T-helper 22 cell (primary cell): ENCODE results near the gene FAM13A.

ENCODE experiments used
- DNase-seq: peaks from one replicate; pipeline ENCODE4 v3.0.0-alpha.2; 2020; ENCODE audit warnings: low read depth

Gene FAM13A

GRCh38 chr4:88745581-88746163, 311.3 kb downstream of the FAM13A start:
- no peak for DNase-seq

- no peak for DNase-seq
Measured at GRCh38 chr4:88745175-88745574, 311.8 kb downstream of the FAM13A start.

- no peak for DNase-seq
Measured at GRCh38 chr4:88744609-88745008, 312.4 kb downstream of the FAM13A start.

- no peak for DNase-seq
Measured at GRCh38 chr4:88743696-88744095, 313.3 kb downstream of the FAM13A start.

- no peak for DNase-seq
Measured at GRCh38 chr4:88742561-88742960, 314.4 kb downstream of the FAM13A start.

- DNase-seq, result no peak
Measured at GRCh38 chr4:88738180-88738579, 318.8 kb downstream of the FAM13A start.

GRCh38 chr4:88737307-88737941, 319.6 kb downstream of the FAM13A start:
- no peak for DNase-seq

- DNase-seq, result no peak
Measured at GRCh38 chr4:88736264-88736663, 320.7 kb downstream of the FAM13A start.

GRCh38 chr4:88735564-88735963, 321.4 kb downstream of the FAM13A start:
- no peak for DNase-seq

GRCh38 chr4:88734403-88734949, 322.5 kb downstream of the FAM13A start:
- DNase-seq, result no peak

GRCh38 chr4:88732714-88733368, 324.1 kb downstream of the FAM13A start:
- DNase-seq, result no peak

- no peak for DNase-seq
Measured at GRCh38 chr4:88731381-88731780, 325.6 kb downstream of the FAM13A start.

- DNase-seq, result no peak
Measured at GRCh38 chr4:88730811-88731210, 326.2 kb downstream of the FAM13A start.

- DNase-seq, result no peak
Measured at GRCh38 chr4:88729146-88729760, 327.7 kb downstream of the FAM13A start.

GRCh38 chr4:88728146-88728545, 328.8 kb downstream of the FAM13A start:
- DNase-seq, result no peak

GRCh38 chr4:88725986-88726385, 331.0 kb downstream of the FAM13A start:
- no peak for DNase-seq

GRCh38 chr4:88725143-88725542, 331.8 kb downstream of the FAM13A start:
- DNase-seq, result no peak

- DNase-seq, result no peak
Measured at GRCh38 chr4:88724406-88724805, 332.6 kb downstream of the FAM13A start.

GRCh38 chr4:88722828-88723227, 334.2 kb downstream of the FAM13A start:
- DNase-seq, result no peak

GRCh38 chr4:88722276-88722780, 334.7 kb downstream of the FAM13A start:
- no peak for DNase-seq

GRCh38 chr4:88720451-88721428, 336.2 kb downstream of the FAM13A start:
- no peak for DNase-seq
